H1 (cell line): Measurements from ENCODE around the gene GRAMD4. TPM values are rescaled to one million over a fixed set of nuclear protein-coding genes. Genes with fewer than 3 reads are reported as not detected.

Source experiments
- POLR2A ChIP-seq, 2 experiments: IDR thresholded peaks; 1 replicate in 1 of 2; 2 replicates in 1 of 2; pipeline ENCODE4 v1.6.1; 2011; ENCODE audit warnings: low read depth in 2 of 2, low read length in 2 of 2, mild to moderate bottlenecking in 2 of 2; ENCODE audit errors: control extremely low read depth in 1 of 2
- RAD21 ChIP-seq, 2 experiments: IDR thresholded peaks in 1 of 2; conservative IDR thresholded peaks in 1 of 2; 2 replicates each; pipeline ENCODE4 v1.6.1; 2011; ENCODE audit warnings: low read depth in 2 of 2, low read length in 2 of 2, improper control_type of control experiment in 1 of 2, inconsistent platforms in 1 of 2, mild to moderate bottlenecking in 1 of 2, moderate library complexity in 1 of 2
- SIRT6 ChIP-seq: IDR thresholded peaks from one replicate; pipeline ENCODE4 v1.7.1; 2012; ENCODE audit warnings: low read length, inconsistent platforms
- SUZ12 ChIP-seq: fragments of 200-600 bp; sonication (generic); IDR thresholded peaks from 2 replicates; pipeline ENCODE4 v1.6.1; 2012; ENCODE audit warnings: mild to moderate bottlenecking, inconsistent platforms, low read length, moderate library complexity, mixed read lengths
- polyA plus RNA-seq, 7 experiments: library from polyadenylated mRNA; depleted of rRNA in 3 of 7; stranded (reverse) in 5 of 7; unstranded in 2 of 7; fragments of >200 nt in 5 of 7; fragments of 200-250 nt in 2 of 7; gene quantifications; 1 replicate in 5 of 7; 2 replicates in 1 of 7; 4 replicates in 1 of 7; pipeline versions ENCODE4 v1.2.1 to v1.2.3, GENCODE V29; 2011 to 2013; ENCODE audit warnings: missing spikeins in 2 of 7, mixed read lengths in 2 of 7
- total RNA-seq: library from RNA; stranded (reverse); fragmentation: NEBNext Ultra II Directional; extraction: Animal tissue kit (Norgen Biotek cat#: 25700); gene quantifications from 2 replicates; pipeline ENCODE4 v1.2.1, GENCODE V29; 2021
- TF ChIP-seq, protein P1 (sequence below): IDR thresholded peaks from 2 replicates; pipeline ENCODE4 v1.6.1; 2012; ENCODE audit warnings: inconsistent platforms
- TF ChIP-seq, protein P2 (sequence below): IDR thresholded peaks from 2 replicates; pipeline ENCODE4 v1.6.1; 2011; ENCODE audit warnings: low read depth, mild to moderate bottlenecking, low read length; ENCODE audit not compliant: insufficient read depth

Gene GRAMD4
- total and polyA plus RNA-seq, 2 of the 8 experiments (the other 6 are each of a cell fraction or from before 2014, with no cell fraction given): 7.9 to 25.6 TPM

DNA sequence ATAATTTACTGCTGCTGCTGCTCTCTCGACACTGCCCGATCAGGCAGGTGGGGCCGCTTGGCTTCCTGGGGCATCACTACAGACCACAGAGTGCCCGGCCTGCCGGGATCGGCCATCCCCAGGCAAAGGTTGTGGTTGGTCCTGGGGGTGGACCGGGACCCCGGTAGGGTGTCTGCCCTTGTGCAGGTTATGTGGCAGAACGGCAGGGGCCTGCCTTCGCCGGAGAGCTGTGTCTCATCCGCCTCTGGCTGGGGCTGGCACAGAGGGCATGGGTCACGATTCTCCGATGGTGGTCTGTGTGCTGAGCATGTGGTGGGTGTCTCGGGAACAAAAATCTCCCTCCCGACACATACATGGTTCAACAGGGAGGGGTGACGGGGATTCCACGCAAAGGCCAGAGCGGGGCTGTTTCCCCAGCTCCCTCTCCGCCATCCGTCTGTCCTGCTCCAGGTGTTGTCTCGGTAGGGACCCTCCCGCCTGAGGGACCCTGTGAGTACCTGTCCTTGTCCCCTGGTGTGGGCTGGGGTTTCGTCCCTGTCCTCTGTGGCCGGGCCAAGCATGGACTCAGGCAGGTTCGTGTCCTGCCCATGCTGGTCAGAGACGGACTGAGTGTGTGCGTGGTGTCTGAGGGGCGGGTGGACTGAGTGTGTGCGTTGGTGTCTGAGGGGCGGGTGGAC, 7.8 kb downstream of the GRAMD4 start (continued):
- TF ChIP-seq RAD21 (IDR thresholded peaks at IDR 0.05 in 1 of 2, conservative IDR thresholded peaks at IDR 0.05 in 1 of 2; ENCODE audit: low read depth in 2 of 2, low read length in 2 of 2): no peak
- TF ChIP-seq SUZ12: no peak
- no peak for TF ChIP-seq SIRT6
- TF ChIP-seq, protein P1, sequence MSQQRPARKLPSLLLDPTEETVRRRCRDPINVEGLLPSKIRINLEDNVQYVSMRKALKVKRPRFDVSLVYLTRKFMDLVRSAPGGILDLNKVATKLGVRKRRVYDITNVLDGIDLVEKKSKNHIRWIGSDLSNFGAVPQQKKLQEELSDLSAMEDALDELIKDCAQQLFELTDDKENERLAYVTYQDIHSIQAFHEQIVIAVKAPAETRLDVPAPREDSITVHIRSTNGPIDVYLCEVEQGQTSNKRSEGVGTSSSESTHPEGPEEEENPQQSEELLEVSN: no peak
- no peak for TF ChIP-seq POLR2A (IDR thresholded peaks at IDR 0.05; ENCODE audit: control extremely low read depth in 1 of 2, low read depth in 2 of 2, low read length in 2 of 2)
- TF ChIP-seq, protein P2, sequence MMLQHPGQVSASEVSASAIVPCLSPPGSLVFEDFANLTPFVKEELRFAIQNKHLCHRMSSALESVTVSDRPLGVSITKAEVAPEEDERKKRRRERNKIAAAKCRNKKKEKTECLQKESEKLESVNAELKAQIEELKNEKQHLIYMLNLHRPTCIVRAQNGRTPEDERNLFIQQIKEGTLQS: no peak
